ENCODE measurements around the gene FIGN. TPM values are rescaled to one million over a fixed set of nuclear protein-coding genes. Genes with fewer than 3 reads are reported as not detected.

The FIGN gene
- total RNA-seq, 1 experiment from 2014 or later: not detected

DNA sequence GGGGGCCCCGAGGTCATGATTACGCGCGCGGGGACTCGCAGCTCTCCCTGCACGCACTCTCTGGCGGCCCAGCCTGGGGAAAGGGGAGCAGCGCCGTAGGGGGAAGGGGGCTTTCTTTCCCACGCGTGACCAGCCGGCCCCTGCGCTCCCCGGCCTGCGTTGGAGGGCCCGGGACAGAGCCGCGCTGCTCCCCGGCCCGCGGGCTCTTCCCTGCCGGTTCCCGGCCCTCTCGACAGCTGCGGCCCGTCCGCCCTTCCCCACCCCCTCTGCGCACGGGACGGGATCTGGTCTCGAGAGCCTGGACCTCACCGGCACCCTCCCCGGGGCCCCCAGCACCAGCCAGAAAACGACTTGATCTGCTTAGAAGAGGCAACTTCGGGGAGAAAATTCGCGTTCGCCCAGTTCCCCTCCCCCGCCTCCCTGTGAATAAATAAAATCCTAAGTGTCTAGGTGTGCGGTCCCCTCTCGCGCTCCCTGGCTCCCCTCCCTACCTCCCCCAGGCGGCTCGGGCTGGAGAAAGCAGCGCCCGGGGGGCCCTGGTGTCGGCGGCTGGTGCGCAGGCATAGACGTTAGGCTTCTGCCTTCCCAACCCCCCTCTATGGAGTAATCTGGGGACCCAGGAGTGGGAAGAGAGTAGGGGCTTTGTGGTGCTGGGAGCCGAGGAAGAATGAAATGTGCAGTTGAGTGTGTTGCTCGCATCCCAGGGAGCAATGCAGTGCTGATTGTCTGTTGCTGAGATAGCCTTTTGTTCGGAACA, 803 bp upstream of the FIGN start:
- DNase-seq (ENCODE audit: low read depth, low spot score): no peak
- ChIA-PET CTCF (no interaction called here), POLR2A (no interaction called here), RAD21 (ENCODE audit: low non-redundant PET in 1 of 2, low total read pairs in 2 of 2, uncharacterized antibody in 2 of 2, unreplicated experiment in 2 of 2) (no interaction called here)
- no peaks in the 10 kb centered on the region for H3K9me3 ChIP-seq (ENCODE audit: control insufficient read depth in 1 of 2, insufficient read depth in 1 of 2, low read depth in 1 of 2, low read length in 2 of 2)
- H3K9me2 ChIP-seq (ENCODE audit: insufficient read depth): no peaks in the 10 kb centered on the region
- no peak overlapping the region for H3K4me2 ChIP-seq (ENCODE audit: low read length)
- peaks cover 70% of the 10 kb centered on the region for H3K27me3 ChIP-seq (ENCODE audit: insufficient read depth, low read length)
- no peaks in the 10 kb centered on the region for H3K36me3 ChIP-seq (ENCODE audit: control insufficient read depth in 1 of 2, insufficient read depth in 2 of 2, low read length in 2 of 2)
- H3K9ac ChIP-seq (ENCODE audit: low read length): no peak overlapping the region
- H3K4me1 ChIP-seq (ENCODE audit: control insufficient read depth in 1 of 2, insufficient read depth in 2 of 2, low read length in 2 of 2): no peaks in the 10 kb centered on the region
- H2AFZ ChIP-seq (ENCODE audit: low read depth, low read length, poor library complexity, severe bottlenecking): no peak overlapping the region
- BruUV-seq (replicated peaks): no TSS peak
- no peaks in the 10 kb centered on the region for H4K20me1 ChIP-seq (ENCODE audit: insufficient read depth)
- ATAC-seq: no peak
- no peak overlapping the region for H3K27ac ChIP-seq (ENCODE audit: low read depth, low read length)
- no peaks in the 10 kb centered on the region for H3K79me2 ChIP-seq (ENCODE audit: insufficient read depth, low read length)
- TF ChIP-seq, protein P1, sequence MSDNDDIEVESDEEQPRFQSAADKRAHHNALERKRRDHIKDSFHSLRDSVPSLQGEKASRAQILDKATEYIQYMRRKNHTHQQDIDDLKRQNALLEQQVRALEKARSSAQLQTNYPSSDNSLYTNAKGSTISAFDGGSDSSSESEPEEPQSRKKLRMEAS (IDR thresholded peaks at IDR 0.05): no peak
- TF ChIP-seq ZFX (IDR thresholded peaks at IDR 0.05) (no peak), SRF (IDR thresholded peaks at IDR 0.05; ENCODE audit: low read depth) (no peak), SIN3A (IDR thresholded peaks at IDR 0.05; ENCODE audit: low read depth) (no peak), EGR1 (IDR thresholded peaks at IDR 0.05; ENCODE audit: low read depth) (no peak), FOSL1 (IDR thresholded peaks at IDR 0.05; ENCODE audit: low read depth) (no peak), ZNF274 (IDR thresholded peaks at IDR 0.05; ENCODE audit: low read depth, low read length) (no peak), RAD21 (IDR thresholded peaks at IDR 0.05; ENCODE audit: low read depth) (no peak)
- TF ChIP-seq, protein P2, sequence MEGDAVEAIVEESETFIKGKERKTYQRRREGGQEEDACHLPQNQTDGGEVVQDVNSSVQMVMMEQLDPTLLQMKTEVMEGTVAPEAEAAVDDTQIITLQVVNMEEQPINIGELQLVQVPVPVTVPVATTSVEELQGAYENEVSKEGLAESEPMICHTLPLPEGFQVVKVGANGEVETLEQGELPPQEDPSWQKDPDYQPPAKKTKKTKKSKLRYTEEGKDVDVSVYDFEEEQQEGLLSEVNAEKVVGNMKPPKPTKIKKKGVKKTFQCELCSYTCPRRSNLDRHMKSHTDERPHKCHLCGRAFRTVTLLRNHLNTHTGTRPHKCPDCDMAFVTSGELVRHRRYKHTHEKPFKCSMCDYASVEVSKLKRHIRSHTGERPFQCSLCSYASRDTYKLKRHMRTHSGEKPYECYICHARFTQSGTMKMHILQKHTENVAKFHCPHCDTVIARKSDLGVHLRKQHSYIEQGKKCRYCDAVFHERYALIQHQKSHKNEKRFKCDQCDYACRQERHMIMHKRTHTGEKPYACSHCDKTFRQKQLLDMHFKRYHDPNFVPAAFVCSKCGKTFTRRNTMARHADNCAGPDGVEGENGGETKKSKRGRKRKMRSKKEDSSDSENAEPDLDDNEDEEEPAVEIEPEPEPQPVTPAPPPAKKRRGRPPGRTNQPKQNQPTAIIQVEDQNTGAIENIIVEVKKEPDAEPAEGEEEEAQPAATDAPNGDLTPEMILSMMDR (IDR thresholded peaks at IDR 0.05 in 2 of 3, conservative IDR thresholded peaks at IDR 0.05 in 1 of 3; ENCODE audit: borderline replicate concordance in 1 of 3, insufficient read depth in 1 of 3, low read depth in 2 of 3, low read length in 2 of 3): no peak
- H3K4me3 ChIP-seq (replicated peaks in 1 of 2; ENCODE audit: low read depth in 1 of 2, low read length in 2 of 2): no peak overlapping the region
- intact Hi-C loops (cut with micrococcal nuclease): no loop called here

Data from HCT116 (cell line).